Rectal smooth muscle tissue (tissue), 1 donor: Measurements from ENCODE around the gene GPR183.

Experiments used
- H3K27ac ChIP-seq: one replicate; pipeline ENCODE4 v1.7.0; 2013; ENCODE audit warnings: low read depth, low read length, inconsistent platforms
- H3K27me3 ChIP-seq: one replicate; pipeline ENCODE4 v1.7.0; 2013; ENCODE audit warnings: low read length; ENCODE audit not compliant: control insufficient read depth, insufficient read depth
- H3K36me3 ChIP-seq: one replicate; pipeline ENCODE4 v1.7.0; 2013; ENCODE audit warnings: low read length; ENCODE audit not compliant: control insufficient read depth, insufficient read depth
- H3K4me1 ChIP-seq: one replicate; pipeline ENCODE4 v1.7.0; 2013; ENCODE audit warnings: low read length; ENCODE audit not compliant: control insufficient read depth, insufficient read depth
- H3K4me3 ChIP-seq: one replicate; pipeline ENCODE4 v1.7.0; 2013; ENCODE audit warnings: low read length
- H3K9ac ChIP-seq: one replicate; pipeline ENCODE4 v1.7.0; 2013; ENCODE audit warnings: low read length

The GPR183 gene

GRCh38 chr13:99269627-99270241 is 37.5 kb downstream of the GPR183 start:
- H3K27ac ChIP-seq, result no peak overlapping the region
- H3K4me1 ChIP-seq, result no peaks in the 10 kb centered on the region
- no peaks in the 10 kb centered on the region for H3K36me3 ChIP-seq
- H3K27me3 ChIP-seq, result no peaks in the 10 kb centered on the region
- H3K9ac ChIP-seq, result no peak overlapping the region
- no peak overlapping the region for H3K4me3 ChIP-seq

DNA sequence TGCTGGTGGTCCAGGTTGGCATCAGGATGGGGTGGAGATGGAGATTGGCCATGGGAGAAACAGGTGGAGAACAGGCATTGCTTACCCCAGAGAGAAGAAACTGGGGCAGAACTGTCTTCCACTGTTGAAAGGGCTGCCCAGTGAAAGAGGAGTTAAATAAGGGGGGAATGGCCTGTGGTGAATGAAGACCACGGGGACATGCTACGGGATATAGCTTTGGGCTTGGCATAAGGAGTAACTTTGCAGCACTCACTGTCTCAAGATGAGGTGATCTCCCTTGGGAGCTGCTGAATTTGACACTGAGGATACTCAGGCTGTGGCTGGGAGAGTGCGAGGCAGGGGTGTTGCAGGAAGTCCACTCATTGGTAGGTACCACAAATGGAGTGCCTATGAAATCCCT is 38.4 kb downstream of the GPR183 start:
- H3K27ac ChIP-seq, result no peak overlapping the region
- no peaks in the 10 kb centered on the region for H3K4me1 ChIP-seq
- no peaks in the 10 kb centered on the region for H3K27me3 ChIP-seq
- H3K4me3 ChIP-seq, result no peak overlapping the region
- H3K36me3 ChIP-seq, result no peaks in the 10 kb centered on the region
- no peak overlapping the region for H3K9ac ChIP-seq

- no peaks in the 10 kb centered on the region for H3K27me3 ChIP-seq
- no peaks in the 10 kb centered on the region for H3K4me1 ChIP-seq
- H3K4me3 ChIP-seq, result no peak overlapping the region
- H3K27ac ChIP-seq, result no peak overlapping the region
- H3K36me3 ChIP-seq, result no peaks in the 10 kb centered on the region
- H3K9ac ChIP-seq, result no peak overlapping the region
Observed at GRCh38 chr13:99267927-99268326, 39.3 kb downstream of the GPR183 start.

DNA sequence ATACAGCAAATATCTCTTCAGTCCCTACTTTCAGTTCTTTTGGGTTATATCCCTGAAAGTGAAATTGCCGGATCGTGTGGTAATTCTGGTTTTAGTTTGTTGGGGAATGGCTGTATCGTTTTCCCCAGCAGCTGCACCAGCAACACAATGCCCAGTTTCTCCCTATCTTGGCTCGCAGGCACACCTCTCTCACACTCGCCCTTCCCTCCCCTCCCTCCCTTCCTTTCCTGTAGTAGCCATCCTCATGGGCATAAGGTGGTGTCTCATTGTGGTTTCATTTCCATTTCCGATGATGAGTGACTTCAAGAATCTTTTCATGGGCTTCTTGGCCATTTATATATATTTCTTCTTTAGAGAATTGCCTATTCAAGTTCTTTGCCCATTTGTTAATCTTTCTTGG is 40.4 kb downstream of the GPR183 start:
- Histone ChIP-seq H3K4me3 (no peak overlapping the region), H3K36me3 (no peaks in the 10 kb centered on the region), H3K9ac (no peak overlapping the region), H3K27me3 (no peaks in the 10 kb centered on the region), H3K4me1 (no peaks in the 10 kb centered on the region), H3K27ac (no peak overlapping the region)

GRCh38 chr13:99265821-99266426 is 41.3 kb downstream of the GPR183 start:
- Histone ChIP-seq H3K4me3 (no peak overlapping the region), H3K27ac (no peak overlapping the region), H3K27me3 (no peaks in the 10 kb centered on the region), H3K4me1 (no peaks in the 10 kb centered on the region), H3K9ac (no peak overlapping the region), H3K36me3 (no peaks in the 10 kb centered on the region)

DNA sequence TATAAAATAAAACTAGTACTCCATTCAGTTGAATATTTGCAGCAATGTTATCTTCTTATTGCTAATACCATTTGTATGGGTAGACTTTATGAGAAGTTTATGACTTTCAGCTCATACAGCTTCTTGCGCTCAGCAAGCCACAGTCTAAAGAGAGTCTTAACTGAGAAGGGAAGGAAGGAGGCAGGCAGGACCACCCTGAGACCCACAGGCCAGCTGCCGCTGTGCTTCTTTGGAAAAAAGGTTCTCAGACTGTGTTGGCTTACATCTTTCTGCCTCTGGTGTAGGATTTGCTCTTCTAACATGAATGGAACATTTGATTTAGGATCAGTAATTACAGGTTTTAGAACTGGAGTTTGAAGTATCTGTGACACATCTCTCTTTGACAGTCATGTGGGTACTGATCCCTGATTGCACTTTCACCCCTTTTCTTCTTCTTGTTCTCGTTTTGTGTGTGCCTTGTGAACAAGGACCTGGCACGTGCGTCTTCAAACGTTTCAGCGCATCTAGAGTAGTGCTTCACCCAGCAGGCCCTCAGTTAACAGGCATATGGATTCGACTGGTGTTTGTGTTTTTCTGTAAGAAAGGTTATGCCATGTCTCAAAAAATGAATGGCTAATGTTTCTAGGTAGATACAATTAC is 41.9 kb downstream of the GPR183 start:
- Histone ChIP-seq H3K36me3 (no peaks in the 10 kb centered on the region), H3K27ac (no peak overlapping the region), H3K4me1 (no peaks in the 10 kb centered on the region), H3K9ac (no peak overlapping the region), H3K27me3 (no peaks in the 10 kb centered on the region), H3K4me3 (no peak overlapping the region)

- peaks cover 2% of the 10 kb centered on the region for H3K36me3 ChIP-seq
- no peak overlapping the region for H3K4me3 ChIP-seq
- H3K4me1 ChIP-seq, result no peaks in the 10 kb centered on the region
- no peaks in the 10 kb centered on the region for H3K27me3 ChIP-seq
- no peak overlapping the region for H3K27ac ChIP-seq
- no peak overlapping the region for H3K9ac ChIP-seq
Observed at GRCh38 chr13:99264051-99264450, 43.1 kb downstream of the GPR183 start.

DNA sequence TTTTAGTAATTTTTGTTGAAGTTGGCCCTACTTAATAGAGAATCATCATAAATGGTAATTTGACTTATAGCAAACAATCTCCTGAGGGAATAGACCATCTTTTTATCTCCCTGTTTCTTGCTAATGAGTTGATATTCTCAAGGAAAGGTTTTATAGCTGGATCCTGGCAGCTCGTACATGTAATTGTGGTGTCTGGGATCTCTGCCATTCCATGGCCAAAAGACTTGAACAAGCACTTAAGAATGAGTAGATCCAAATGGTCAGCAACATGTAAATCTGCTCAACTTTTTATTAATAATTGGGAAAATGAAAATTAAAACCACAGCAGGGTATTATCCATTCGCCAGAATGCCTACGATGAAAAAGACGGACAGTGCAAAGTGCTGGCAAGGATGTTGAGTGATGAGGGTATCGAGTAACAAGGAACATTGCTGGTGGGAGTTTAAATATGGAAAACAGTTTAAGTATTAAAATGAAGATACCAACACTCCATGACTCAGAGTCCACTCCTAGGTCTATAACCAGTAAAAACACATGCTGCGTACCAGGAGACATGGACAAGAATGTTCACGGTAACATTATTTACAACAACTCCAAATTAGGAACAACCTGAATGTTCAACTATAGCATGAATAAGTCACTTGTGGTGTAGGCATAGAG is 43.9 kb downstream of the GPR183 start:
- Histone ChIP-seq H3K4me1 (no peaks in the 10 kb centered on the region), H3K9ac (no peak overlapping the region), H3K4me3 (no peak overlapping the region), H3K27me3 (no peaks in the 10 kb centered on the region), H3K27ac (no peak overlapping the region), H3K36me3 (peaks cover 2% of the 10 kb centered on the region)

DNA sequence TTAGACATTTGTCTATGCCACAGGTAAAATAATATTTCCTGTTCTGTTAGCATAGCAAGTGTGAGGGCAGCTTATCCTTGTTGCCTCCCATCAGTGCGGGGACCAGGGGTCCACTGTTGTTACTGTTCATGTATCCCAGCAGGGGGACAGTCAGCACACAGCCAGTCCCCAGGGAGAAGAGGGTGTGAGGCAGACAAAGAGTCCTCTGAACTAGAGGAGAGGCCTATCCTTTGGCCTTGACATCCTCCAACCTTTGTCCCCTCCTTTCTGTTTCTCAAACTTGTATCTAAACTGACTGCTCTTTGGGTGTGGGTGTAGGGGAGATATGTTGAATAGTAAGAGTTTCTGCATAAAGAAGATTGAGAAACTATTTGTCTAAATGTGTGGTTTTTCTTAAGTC is 46.1 kb downstream of the GPR183 start:
- Histone ChIP-seq H3K27me3 (no peaks in the 10 kb centered on the region), H3K4me3 (no peak overlapping the region), H3K36me3 (peaks cover 2% of the 10 kb centered on the region), H3K9ac (no peak overlapping the region), H3K4me1 (peaks cover 3% of the 10 kb centered on the region), H3K27ac (no peak overlapping the region)

GRCh38 chr13:99260216-99260615 is 47.0 kb downstream of the GPR183 start:
- H3K27me3 ChIP-seq, result no peaks in the 10 kb centered on the region
- no peak overlapping the region for H3K9ac ChIP-seq
- H3K36me3 ChIP-seq, result peaks cover 2% of the 10 kb centered on the region
- H3K4me1 ChIP-seq, result peaks cover 3% of the 10 kb centered on the region
- H3K27ac ChIP-seq, result no peak overlapping the region
- no peak overlapping the region for H3K4me3 ChIP-seq

DNA sequence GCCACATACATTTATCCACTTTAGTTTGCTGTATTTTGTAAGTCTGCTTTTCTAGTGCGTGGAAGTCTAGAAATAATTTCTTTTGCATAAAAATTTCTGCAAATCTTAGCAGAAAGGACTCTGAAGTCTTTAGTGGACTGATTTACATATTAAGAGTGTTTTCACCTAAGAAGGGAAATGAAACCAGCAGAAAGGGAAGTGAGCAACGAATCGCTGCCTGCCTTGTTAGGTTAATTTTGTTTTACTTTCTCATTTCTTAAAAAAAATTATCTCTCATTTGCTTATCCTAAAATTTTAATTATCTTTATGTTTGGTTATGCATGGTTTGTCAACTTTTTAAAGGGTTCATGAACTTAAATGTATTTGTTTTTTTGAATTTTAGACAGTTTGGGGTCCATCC is 48.3 kb downstream of the GPR183 start:
- no peak overlapping the region for H3K27ac ChIP-seq

GRCh38 chr13:99258210-99258860 is 48.9 kb downstream of the GPR183 start, which contains the start of gene GPR18:
GPR18 (minus strand) TSS chr13:99258379; CDS start chr13:99255872, 2,507 bp downstream.
- no peaks in the 10 kb centered on the region for H3K27me3 ChIP-seq
- no peak within 1 kb of the TSS for H3K27ac ChIP-seq
- no peak within 1 kb of the TSS for H3K4me3 ChIP-seq
- peaks cover 2% of the 10 kb centered on the region for H3K36me3 ChIP-seq
- H3K9ac ChIP-seq, result no peak within 1 kb of the TSS
- H3K4me1 ChIP-seq, result peaks cover 3% of the 10 kb centered on the region

More for the DNA sequence above, 48.3 kb downstream of the GPR183 start:
- Histone ChIP-seq H3K4me1 (peaks cover 3% of the 10 kb centered on the region), H3K27me3 (no peaks in the 10 kb centered on the region), H3K36me3 (peaks cover 2% of the 10 kb centered on the region), H3K9ac (no peak overlapping the region), H3K4me3 (no peak overlapping the region)
